Measurements from ENCODE around the gene WDR81.

Gene WDR81

GRCh38 chr17:1714427-1714979 lies 10.0 kb upstream of the WDR81 start:
- no peaks in the 10 kb centered on the region for H3K27me3 ChIP-seq (replicated peaks)
- H3K27ac ChIP-seq, result peak overlapping the region; percentile 97
- in situ Hi-C loops (cut with HindIII; ENCODE audit: low pct_ligation_motif_present, low sequenced_read_pairs), result loop anchor here (10.0 kb wide), 1 partner anchor 70 kb away; no protein-coding TSS in a partner anchor
- peaks cover 44% of the 10 kb centered on the region for H3K36me3 ChIP-seq (replicated peaks)
- no peak for TF ChIP-seq CTCF (IDR thresholded peaks at IDR 0.05; ENCODE audit: low read depth, low read length, missing control alignments)
- peak overlapping the region; percentile 75 for H3K4me3 ChIP-seq (ENCODE audit: low read depth, low read length)
- peak; percentile 97 for DNase-seq

GRCh38 chr17:1714980-1715802 lies 9.3 kb upstream of the WDR81 start:
- H3K36me3 ChIP-seq (replicated peaks), result peaks cover 44% of the 10 kb centered on the region
- H3K4me3 ChIP-seq (ENCODE audit: low read depth, low read length), result peak overlapping the region; percentile 75
- H3K27me3 ChIP-seq (replicated peaks), result no peaks in the 10 kb centered on the region
- peak; percentile 89 for DNase-seq
- no peak for TF ChIP-seq CTCF (IDR thresholded peaks at IDR 0.05; ENCODE audit: low read depth, low read length, missing control alignments)
- peak overlapping the region; percentile 97 for H3K27ac ChIP-seq
- in situ Hi-C loops (cut with HindIII; ENCODE audit: low pct_ligation_motif_present, low sequenced_read_pairs), result loop anchor here (10.0 kb wide), 1 partner anchor 70 kb away; no protein-coding TSS in a partner anchor

GRCh38 chr17:1715803-1716075 lies 8.8 kb upstream of the WDR81 start:
- Histone ChIP-seq H3K4me3 (ENCODE audit: low read depth, low read length) (peak overlapping the region; percentile 75), H3K27ac (peak overlapping the region; percentile 97), H3K27me3 (replicated peaks) (no peaks in the 10 kb centered on the region), H3K36me3 (replicated peaks) (peaks cover 44% of the 10 kb centered on the region)
- TF ChIP-seq CTCF (IDR thresholded peaks at IDR 0.05; ENCODE audit: low read depth, low read length, missing control alignments), result no peak
- DNase-seq, result no peak
- in situ Hi-C loops (cut with HindIII; ENCODE audit: low pct_ligation_motif_present, low sequenced_read_pairs), result loop anchor here (10.0 kb wide), 1 partner anchor 69 kb away; no protein-coding TSS in a partner anchor

GRCh38 chr17:1716076-1716911 lies 8.2 kb upstream of the WDR81 start:
- H3K27me3 ChIP-seq (replicated peaks), result no peaks in the 10 kb centered on the region
- in situ Hi-C loops (cut with HindIII; ENCODE audit: low pct_ligation_motif_present, low sequenced_read_pairs), result loop anchor here (10.0 kb wide), 1 partner anchor 69 kb away; no protein-coding TSS in a partner anchor
- peak; percentile 27 for TF ChIP-seq CTCF (IDR thresholded peaks at IDR 0.05; ENCODE audit: low read depth, low read length, missing control alignments)
- H3K27ac ChIP-seq, result peak overlapping the region; percentile 99
- peak; percentile 100 for DNase-seq
- H3K36me3 ChIP-seq (replicated peaks), result peaks cover 40% of the 10 kb centered on the region
- peak overlapping the region; percentile 75 for H3K4me3 ChIP-seq (ENCODE audit: low read depth, low read length)

- H3K27ac ChIP-seq, result peak overlapping the region; percentile 99
- no peaks in the 10 kb centered on the region for H3K27me3 ChIP-seq (replicated peaks)
- in situ Hi-C loops (cut with HindIII; ENCODE audit: low pct_ligation_motif_present, low sequenced_read_pairs), result loop anchor here (10.0 kb wide), 1 partner anchor 68 kb away; no protein-coding TSS in a partner anchor
- TF ChIP-seq CTCF (IDR thresholded peaks at IDR 0.05; ENCODE audit: low read depth, low read length, missing control alignments), result no peak
- H3K36me3 ChIP-seq (replicated peaks), result peaks cover 33% of the 10 kb centered on the region
- DNase-seq, result peak; percentile 98
- H3K4me3 ChIP-seq (ENCODE audit: low read depth, low read length), result peak overlapping the region; percentile 74
Measured at GRCh38 chr17:1716912-1717695, 7.4 kb upstream of the WDR81 start.
